ENCODE results near the gene SLC19A1. TPM values are rescaled to one million over a fixed set of nuclear protein-coding genes. Genes with fewer than 3 reads are reported as not detected.
"Not testable (repeated sequence)": the region's sequence is repeated elsewhere in the genome, so short reads cannot be mapped to it uniquely, and the experiment has no call there.

The SLC19A1 gene
- total and polyA plus RNA-seq, 4 experiments from 2014 or later = 7.4 to 9.8 (median 8.2) TPM

DNA sequence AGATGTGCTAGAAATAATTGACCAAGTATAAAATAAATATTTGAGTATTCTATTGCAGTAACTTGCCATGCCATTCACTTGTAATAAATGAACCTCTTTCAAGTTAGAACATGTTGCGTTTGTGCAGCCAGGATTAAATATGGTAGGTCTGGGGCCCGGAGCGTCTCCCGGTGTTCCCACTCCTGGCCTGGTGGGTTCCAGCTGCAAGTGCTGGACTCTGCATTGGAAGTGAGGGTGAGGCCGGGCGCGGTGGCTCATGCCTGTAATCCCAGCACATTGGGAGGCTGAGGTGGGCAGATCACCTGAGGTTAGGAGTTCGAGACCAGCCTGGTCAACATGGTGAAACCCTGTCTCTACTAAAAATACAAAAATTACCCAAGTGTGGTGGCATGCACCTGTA is 19.0 kb upstream of the SLC19A1 start:
- peaks cover 8 to 22% of the 10 kb centered on the region in 2 donors for H3K27me3 Mint-ChIP-seq
- intact Hi-C loops (cut with micrococcal nuclease); H3K4me1 Mint-ChIP-seq; CTCF ChIA-PET (ENCODE audit: partially characterized antibody); H3K9me3 Mint-ChIP-seq; POLR2A ChIA-PET (ENCODE audit: partially characterized antibody); H3K27ac Mint-ChIP-seq; H3K4me1 ChIP-seq (ENCODE audit: insufficient read depth, low read length); DNase-seq; H3K27me3 ChIP-seq (ENCODE audit: insufficient read depth, low read length); H3K27ac ChIP-seq (ENCODE audit: low read depth, low read length); H3K9me3 ChIP-seq (ENCODE audit: control insufficient read depth in 1 of 2, low read length in 2 of 2); H3K36me3 Mint-ChIP-seq; H3K4me3 ChIP-seq (ENCODE audit: low read length in 2 of 2); H3K36me3 ChIP-seq (ENCODE audit: insufficient read depth, low read length); H3K4me3 Mint-ChIP-seq: not testable (repeated sequence)

DNA sequence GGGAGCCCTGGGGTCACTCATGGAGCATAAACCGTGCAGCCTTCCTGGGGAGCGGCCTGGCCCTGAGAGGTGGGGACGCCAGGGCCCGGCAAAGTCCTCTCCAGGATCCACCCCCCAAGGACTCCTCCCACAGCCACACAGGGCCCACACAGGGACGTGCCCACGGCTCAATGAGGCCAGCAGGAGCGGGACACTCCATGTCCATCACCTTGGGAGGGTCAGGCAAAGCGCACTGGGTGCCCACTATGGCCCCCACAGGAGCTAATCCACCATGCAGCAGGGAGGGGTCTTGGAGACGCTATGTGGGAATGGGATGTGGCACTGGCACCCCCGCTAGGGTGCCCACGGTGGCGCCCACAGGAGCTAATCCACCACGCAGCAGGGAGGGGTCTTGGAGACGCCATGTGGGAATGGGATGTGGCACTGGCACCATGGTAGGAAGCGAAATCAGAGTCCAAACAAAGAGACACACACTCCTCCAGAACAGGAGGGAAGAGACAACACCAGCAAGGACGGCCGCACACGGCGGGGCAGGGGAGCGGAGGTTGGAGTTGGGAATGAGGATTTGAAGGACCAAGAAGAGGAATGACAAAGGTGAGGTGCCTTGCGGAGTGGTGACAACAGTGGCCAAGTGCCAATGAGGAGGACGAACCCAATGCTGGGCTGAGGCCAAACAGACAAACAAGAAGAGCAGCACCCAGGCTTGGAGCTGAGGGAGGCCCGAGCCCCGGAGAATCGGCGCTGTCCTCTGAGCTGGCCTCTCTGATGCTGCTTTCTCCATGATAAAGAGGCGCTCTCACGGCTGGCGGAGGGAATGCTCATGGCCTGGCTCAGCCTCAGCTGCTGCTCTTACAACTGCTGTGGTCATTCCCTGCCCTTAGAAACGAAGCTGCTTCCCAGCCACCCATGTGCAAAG is 18.1 kb upstream of the SLC19A1 start:
- H3K4me1 ChIP-seq (ENCODE audit: insufficient read depth, low read length) = peaks cover 5% of the 10 kb centered on the region
- no peak overlapping the region for H3K4me3 ChIP-seq (ENCODE audit: low read length in 2 of 2)
- Mint-ChIP-seq H3K27me3 (peaks cover 8 to 22% of the 10 kb centered on the region in 2 donors), H3K36me3 (no peaks in the 10 kb centered on the region), H3K9me3 (peaks cover 0 to 8% (median 0%) of the 10 kb centered on the region in 8 donors), H3K4me1 (no peaks in the 10 kb centered on the region), H3K27ac (no peak overlapping the region), H3K4me3 (no peak overlapping the region)
- ChIA-PET CTCF (ENCODE audit: partially characterized antibody) (no interaction called here), POLR2A (ENCODE audit: partially characterized antibody) (no interaction called here)
- intact Hi-C loops (cut with micrococcal nuclease) = no loop called here
- H3K27me3 ChIP-seq (ENCODE audit: insufficient read depth, low read length) = no peaks in the 10 kb centered on the region
- DNase-seq = no peak
- H3K27ac ChIP-seq (ENCODE audit: low read depth, low read length) = no peak overlapping the region
- H3K36me3 ChIP-seq (ENCODE audit: insufficient read depth, low read length) = no peaks in the 10 kb centered on the region
- no peaks in the 10 kb centered on the region for H3K9me3 ChIP-seq (ENCODE audit: control insufficient read depth in 1 of 2, low read length in 2 of 2)

DNA sequence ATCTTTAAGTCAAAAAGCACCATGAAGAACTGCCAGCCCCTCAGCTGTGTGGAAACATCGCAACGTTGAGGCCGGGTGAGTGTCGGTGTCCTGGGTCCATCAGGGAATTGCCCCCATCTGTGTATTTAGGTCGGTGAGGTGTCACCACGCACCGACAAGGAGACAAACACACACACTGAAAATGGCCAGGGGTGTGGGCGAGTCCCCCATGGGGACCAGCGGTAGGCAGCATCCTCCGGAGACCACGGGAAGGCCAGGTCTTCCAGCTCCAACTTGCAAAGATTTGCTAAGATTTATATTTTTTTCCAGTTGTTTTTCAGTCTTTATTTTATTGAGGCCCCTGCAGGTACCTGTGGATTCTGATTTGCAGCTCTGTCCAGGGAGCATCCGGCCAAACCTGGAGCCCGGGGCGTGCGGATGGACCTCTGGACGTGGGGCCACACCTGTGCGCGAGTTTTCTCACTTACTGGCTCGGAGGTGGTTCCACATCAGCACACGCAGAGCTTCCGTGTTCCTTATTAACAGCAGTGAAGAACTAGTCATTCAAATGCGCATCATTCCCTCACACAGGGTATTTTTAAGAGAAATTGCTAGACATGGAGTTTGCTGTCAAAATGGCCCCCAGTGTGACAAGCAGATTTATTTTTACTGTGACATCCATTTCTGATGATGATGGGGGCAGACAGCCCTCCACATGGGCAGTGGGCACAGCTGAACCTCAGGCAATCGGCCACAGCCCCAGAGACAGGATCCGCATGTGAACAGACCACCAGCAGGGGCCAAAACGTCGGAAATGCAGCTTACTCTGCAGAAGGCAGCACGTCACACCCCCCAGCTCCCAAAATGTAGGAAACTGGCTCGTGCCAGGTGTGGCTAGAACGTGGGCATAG is 17.2 kb upstream of the SLC19A1 start:
- H3K4me1 Mint-ChIP-seq = peaks cover 3 to 5% (median 4%) of the 10 kb centered on the region in 4 donors
- no peak overlapping the region for H3K4me3 Mint-ChIP-seq
- peaks cover 0 to 8% (median 0%) of the 10 kb centered on the region in 8 donors for H3K9me3 Mint-ChIP-seq
- ChIA-PET CTCF (ENCODE audit: partially characterized antibody) (interaction anchor here (0.7 to 1.1 kb wide), 2 partner anchors 19 to 37 kb away, joined by 3 to 4 read pairs; no protein-coding TSS in a partner anchor), POLR2A (ENCODE audit: partially characterized antibody) (no interaction called here)
- Histone ChIP-seq H3K27me3 (ENCODE audit: insufficient read depth, low read length) (no peaks in the 10 kb centered on the region), H3K4me3 (ENCODE audit: low read length in 2 of 2) (no peak overlapping the region), H3K4me1 (ENCODE audit: insufficient read depth, low read length) (peaks cover 5% of the 10 kb centered on the region), H3K36me3 (ENCODE audit: insufficient read depth, low read length) (no peaks in the 10 kb centered on the region), H3K9me3 (ENCODE audit: control insufficient read depth in 1 of 2, low read length in 2 of 2) (no peaks in the 10 kb centered on the region), H3K27ac (ENCODE audit: low read depth, low read length) (no peak overlapping the region)
- H3K36me3 Mint-ChIP-seq = no peaks in the 10 kb centered on the region
- intact Hi-C loops (cut with micrococcal nuclease) = loop anchor here (10.0 kb wide), 1 partner anchor 85 kb away; the partner anchor contains the start of gene PCBP3
- no peak overlapping the region for H3K27ac Mint-ChIP-seq
- H3K27me3 Mint-ChIP-seq = peaks cover 8 to 22% of the 10 kb centered on the region in 2 donors
- no peak for DNase-seq

DNA sequence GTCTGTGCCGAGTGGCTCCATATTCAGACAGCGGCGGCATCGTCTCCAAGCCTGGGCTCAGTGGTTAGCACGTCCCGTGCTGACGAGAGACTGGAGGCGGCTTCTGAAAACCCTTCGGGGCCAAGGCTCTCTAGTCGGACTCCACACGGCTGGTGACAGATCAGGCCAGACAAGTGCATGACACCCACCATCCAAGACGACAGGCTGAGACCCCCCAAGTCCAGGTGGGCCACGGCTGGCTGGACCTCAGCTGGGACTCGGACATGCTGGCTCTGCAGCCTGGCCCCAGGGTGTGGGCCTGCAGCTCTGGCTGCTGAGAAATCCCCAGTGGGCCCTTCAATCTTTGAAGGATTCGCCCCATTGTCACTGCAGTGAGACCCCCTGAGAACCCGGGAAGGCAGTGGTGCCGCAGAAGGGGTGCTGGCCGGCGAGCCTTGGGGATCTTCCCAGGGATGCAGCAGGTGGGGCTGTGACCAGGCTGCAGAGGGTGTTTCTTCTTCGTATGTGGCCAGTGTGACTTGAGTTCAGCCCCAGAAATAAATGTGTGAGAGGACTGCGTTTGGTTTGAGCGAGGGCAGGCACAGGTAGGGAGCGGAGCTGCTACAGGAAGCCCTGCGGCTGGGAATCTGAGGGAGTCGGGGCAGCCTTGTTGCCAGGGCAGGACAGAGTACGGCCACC is 15.9 kb upstream of the SLC19A1 start:
- Mint-ChIP-seq H3K4me1 (peaks cover 4 to 6% (median 5%) of the 10 kb centered on the region in 4 donors), H3K4me3 (peak overlapping the region in 1 of 8 donors; percentile 30), H3K9me3 (peaks cover 0 to 4% (median 0%) of the 10 kb centered on the region in 8 donors), H3K36me3 (no peaks in the 10 kb centered on the region), H3K27ac (peak overlapping the region in 1 of 7 donors; percentile 29), H3K27me3 (peaks cover 6 to 17% of the 10 kb centered on the region in 2 donors)
- no peaks in the 10 kb centered on the region for H3K36me3 ChIP-seq (ENCODE audit: insufficient read depth, low read length)
- H3K9me3 ChIP-seq (ENCODE audit: control insufficient read depth in 1 of 2, low read length in 2 of 2) = no peaks in the 10 kb centered on the region
- POLR2A ChIA-PET (ENCODE audit: partially characterized antibody) = no interaction called here
- H3K27me3 ChIP-seq (ENCODE audit: insufficient read depth, low read length) = no peaks in the 10 kb centered on the region
- intact Hi-C loops (cut with micrococcal nuclease) = loop anchor here (10.0 kb wide), 1 partner anchor 87 kb away; the partner anchor contains the start of gene PCBP3
- CTCF ChIA-PET (ENCODE audit: partially characterized antibody) = interaction anchor here (0.7 kb wide), 1 partner anchor 18 kb away, joined by 3 read pairs; no protein-coding TSS in a partner anchor
- no peak overlapping the region for H3K4me3 ChIP-seq (ENCODE audit: low read length in 2 of 2)
- H3K27ac ChIP-seq (ENCODE audit: low read depth, low read length) = no peak overlapping the region
- H3K4me1 ChIP-seq (ENCODE audit: insufficient read depth, low read length) = peaks cover 5% of the 10 kb centered on the region
- no peak for DNase-seq

DNA sequence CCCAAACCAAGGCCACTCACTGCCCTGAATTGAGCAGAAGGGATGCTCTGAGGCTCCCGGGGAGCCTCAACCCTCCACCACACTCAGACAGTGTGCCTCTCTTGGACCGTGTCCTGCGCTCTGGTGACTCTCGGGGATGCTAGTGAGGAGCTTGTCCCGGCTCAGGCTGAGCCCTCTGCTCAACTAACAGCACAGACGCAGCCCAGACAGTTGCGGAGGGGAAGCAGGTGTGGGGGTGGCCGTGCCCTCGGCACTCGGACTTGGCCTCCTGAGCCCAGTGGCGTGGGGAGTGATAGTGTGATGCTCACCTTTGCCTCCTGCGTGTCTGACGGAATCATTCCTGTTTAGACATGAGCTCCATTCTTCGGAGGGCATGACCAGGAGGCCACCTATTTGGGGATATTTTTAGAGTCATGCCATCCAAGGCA is 15.4 kb upstream of the SLC19A1 start:
- Histone ChIP-seq H3K9me3 (ENCODE audit: control insufficient read depth in 1 of 2, low read length in 2 of 2) (no peaks in the 10 kb centered on the region), H3K4me3 (ENCODE audit: low read length in 2 of 2) (no peak overlapping the region), H3K4me1 (ENCODE audit: insufficient read depth, low read length) (peaks cover 7% of the 10 kb centered on the region), H3K27me3 (ENCODE audit: insufficient read depth, low read length) (no peaks in the 10 kb centered on the region), H3K27ac (ENCODE audit: low read depth, low read length) (no peak overlapping the region), H3K36me3 (ENCODE audit: insufficient read depth, low read length) (no peaks in the 10 kb centered on the region)
- peak overlapping the region in 2 of 8 donors; percentile 30 to 39 for H3K4me3 Mint-ChIP-seq
- intact Hi-C loops (cut with micrococcal nuclease) = loop anchor here (10.0 kb wide), 1 partner anchor 87 kb away; the partner anchor contains the start of gene PCBP3
- H3K36me3 Mint-ChIP-seq = no peaks in the 10 kb centered on the region
- CTCF ChIA-PET (ENCODE audit: partially characterized antibody) = no interaction called here
- peaks cover 0 to 4% (median 0%) of the 10 kb centered on the region in 8 donors for H3K9me3 Mint-ChIP-seq
- peak overlapping the region in 3 of 7 donors; percentile 29 to 31 (median 30) for H3K27ac Mint-ChIP-seq
- DNase-seq = no peak
- H3K27me3 Mint-ChIP-seq = peaks cover 3 to 13% of the 10 kb centered on the region in 2 donors
- H3K4me1 Mint-ChIP-seq = peaks cover 4 to 10% (median 5%) of the 10 kb centered on the region in 4 donors
- POLR2A ChIA-PET (ENCODE audit: partially characterized antibody) = no interaction called here

DNA sequence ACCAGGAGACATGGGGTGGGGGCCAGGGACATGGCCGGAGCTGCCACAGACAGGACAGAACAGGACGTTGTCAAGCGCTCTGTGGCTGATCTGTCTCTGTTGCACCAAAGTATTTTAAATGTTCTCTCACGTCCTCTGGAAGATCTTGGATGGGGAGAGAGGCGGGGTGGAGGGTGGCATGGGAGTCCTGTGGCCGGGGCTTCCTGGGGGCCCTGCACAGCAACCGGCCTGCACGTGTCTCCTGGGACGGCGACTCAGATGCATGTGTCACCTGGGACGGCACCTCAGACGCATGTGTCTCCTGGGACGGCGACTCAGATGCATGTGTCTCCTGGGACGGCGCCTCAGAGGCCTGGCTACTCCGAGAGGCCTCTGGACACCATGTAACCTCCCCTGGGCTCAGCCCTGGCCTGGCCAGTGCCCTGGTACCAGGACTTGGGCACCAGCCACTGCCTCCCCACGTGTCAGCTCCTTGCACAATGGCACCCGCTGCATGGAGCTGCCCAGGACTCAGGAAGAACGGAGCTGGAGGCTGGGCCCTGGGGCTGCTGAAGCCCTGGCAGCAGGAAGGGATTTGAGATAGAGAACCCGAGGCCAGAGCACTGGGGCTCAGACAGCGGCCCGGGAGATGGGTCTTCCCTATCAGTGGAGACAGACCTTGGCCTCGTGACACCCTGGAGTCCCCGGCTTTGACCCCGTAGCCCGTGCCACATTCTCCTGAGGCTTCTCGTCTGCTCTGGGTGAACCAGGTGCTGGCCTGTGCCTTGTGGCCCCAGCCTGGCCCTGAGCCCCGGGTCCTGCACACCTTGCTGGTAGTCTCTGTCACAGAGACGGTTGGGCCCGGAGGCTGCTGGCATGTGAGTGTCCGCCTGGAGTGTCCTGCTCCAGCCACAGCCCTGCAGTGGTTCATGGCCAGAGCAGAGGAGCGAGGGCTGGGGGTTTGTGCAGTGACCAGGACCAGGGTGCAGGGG is 14.7 kb upstream of the SLC19A1 start:
- peaks cover 4 to 14% (median 6%) of the 10 kb centered on the region in 4 donors for H3K4me1 Mint-ChIP-seq
- peaks cover 2 to 7% of the 10 kb centered on the region in 2 donors for H3K27me3 Mint-ChIP-seq
- intact Hi-C loops (cut with micrococcal nuclease) = loop anchor here (10.0 kb wide), 1 partner anchor 88 kb away; the partner anchor contains the start of gene PCBP3
- peak overlapping the region in 1 of 7 donors; percentile 30 for H3K27ac Mint-ChIP-seq
- POLR2A ChIA-PET (ENCODE audit: partially characterized antibody) = interaction anchor here (1.5 kb wide), 1 partner anchor 35 kb away, joined by 6 read pairs; no protein-coding TSS in a partner anchor
- no peaks in the 10 kb centered on the region for H3K36me3 ChIP-seq (ENCODE audit: insufficient read depth, low read length)
- H3K4me3 ChIP-seq (ENCODE audit: low read length in 2 of 2) = no peak overlapping the region
- H3K27me3 ChIP-seq (ENCODE audit: insufficient read depth, low read length) = no peaks in the 10 kb centered on the region
- peak overlapping the region in 6 of 8 donors; percentile 3 to 67 (median 38) for H3K4me3 Mint-ChIP-seq
- no peaks in the 10 kb centered on the region for H3K9me3 ChIP-seq (ENCODE audit: control insufficient read depth in 1 of 2, low read length in 2 of 2)
- H3K36me3 Mint-ChIP-seq = no peaks in the 10 kb centered on the region
- DNase-seq = peak in 1 of 5 donors; percentile 16
- no peaks in the 10 kb centered on the region for H3K9me3 Mint-ChIP-seq
- CTCF ChIA-PET (ENCODE audit: partially characterized antibody) = interaction anchor here (0.9 to 1.6 kb wide), 6 partner anchors 9 to 263 kb away, joined by 3 to 19 read pairs (median 4); no protein-coding TSS in a partner anchor
- peaks cover 13% of the 10 kb centered on the region for H3K4me1 ChIP-seq (ENCODE audit: insufficient read depth, low read length)
- H3K27ac ChIP-seq (ENCODE audit: low read depth, low read length) = no peak overlapping the region
